ENCODE results near the gene CXCR4. TPM values are rescaled to one million over a fixed set of nuclear protein-coding genes. Genes with fewer than 3 reads are reported as not detected.

CXCR4 gene
- total RNA-seq, 1 experiment from 2014 or later = 1.5 TPM

- ChIA-PET POLR2A (ENCODE audit: low non-redundant PET) (interaction anchor here (0.6 kb wide), 1 partner anchor 222 kb away, joined by 6 read pairs; no protein-coding TSS in a partner anchor), CTCF (no interaction called here)
- H3K36me3 ChIP-seq (ENCODE audit: insufficient read depth, low read length, poor library complexity, severe bottlenecking) = no peaks in the 10 kb centered on the region
- TF ChIP-seq EZH2 (IDR thresholded peaks at IDR 0.05; ENCODE audit: borderline replicate concordance, low read depth, low read length, poor library complexity, severe bottlenecking) (no peak), CTCF (conservative IDR thresholded peaks at IDR 0.05; ENCODE audit: low read depth, low read length) (no peak)
- H3K9me3 ChIP-seq (ENCODE audit: low read depth, low read length, poor library complexity, severe bottlenecking) = no peaks in the 10 kb centered on the region
- no peak overlapping the region for H3K4me3 ChIP-seq (ENCODE audit: low read depth, low read length, poor library complexity, severe bottlenecking)
- no peak overlapping the region for H3K27ac ChIP-seq (ENCODE audit: low read depth, low read length, poor library complexity, severe bottlenecking)
- peak; percentile 46 for DNase-seq (ENCODE audit: low spot score)
- no TSS peak for BruUV-seq (replicated peaks)
- intact Hi-C loops (cut with micrococcal nuclease; ENCODE audit: unreplicated experiment) = no loop called here
- peaks cover 100% of the 10 kb centered on the region for H3K27me3 ChIP-seq (replicated peaks; ENCODE audit: insufficient read depth, low read depth, low read length, poor library complexity)
- no peaks in the 10 kb centered on the region for H3K4me1 ChIP-seq (ENCODE audit: insufficient read depth, low read length, poor library complexity, severe bottlenecking)
Observed at GRCh38 chr2:136112317-136113208, 5.4 kb downstream of the CXCR4 start.

DNA sequence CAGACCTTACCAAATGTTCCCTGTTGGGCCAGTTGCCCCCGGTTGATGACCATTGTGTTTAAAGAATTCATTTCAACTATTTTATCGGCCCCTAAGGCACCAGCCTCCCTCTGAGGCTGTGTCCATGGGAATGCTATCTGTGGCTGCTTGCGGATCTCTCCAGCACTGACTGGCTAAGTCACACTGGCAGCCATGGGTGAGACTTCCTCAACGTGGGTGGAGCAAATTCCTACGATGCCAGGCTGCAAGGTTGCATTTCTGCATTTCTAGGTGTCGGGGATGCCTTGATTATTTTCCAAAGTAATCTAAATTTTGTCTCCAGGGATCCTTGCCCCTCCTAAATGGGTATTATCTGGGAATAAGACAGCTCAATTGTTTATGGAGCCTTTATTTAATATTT lies 6.2 kb downstream of the CXCR4 start:
- no peak for TF ChIP-seq EZH2 (IDR thresholded peaks at IDR 0.05; ENCODE audit: borderline replicate concordance, low read depth, low read length, poor library complexity, severe bottlenecking)
- TF ChIP-seq CTCF (conservative IDR thresholded peaks at IDR 0.05; ENCODE audit: low read depth, low read length) = no peak
- intact Hi-C loops (cut with micrococcal nuclease; ENCODE audit: unreplicated experiment) = no loop called here
- Histone ChIP-seq H3K27me3 (replicated peaks; ENCODE audit: insufficient read depth, low read depth, low read length, poor library complexity) (peaks cover 100% of the 10 kb centered on the region), H3K9me3 (ENCODE audit: low read depth, low read length, poor library complexity, severe bottlenecking) (no peaks in the 10 kb centered on the region), H3K36me3 (ENCODE audit: insufficient read depth, low read length, poor library complexity, severe bottlenecking) (no peaks in the 10 kb centered on the region), H3K27ac (ENCODE audit: low read depth, low read length, poor library complexity, severe bottlenecking) (no peak overlapping the region), H3K4me1 (ENCODE audit: insufficient read depth, low read length, poor library complexity, severe bottlenecking) (no peaks in the 10 kb centered on the region), H3K4me3 (ENCODE audit: low read depth, low read length, poor library complexity, severe bottlenecking) (no peak overlapping the region)
- POLR2A ChIA-PET (ENCODE audit: low non-redundant PET) = interaction anchor here (0.6 kb wide), 1 partner anchor 222 kb away, joined by 6 read pairs; no protein-coding TSS in a partner anchor
- CTCF ChIA-PET = no interaction called here
- BruUV-seq (replicated peaks) = no TSS peak
- no peak for DNase-seq (ENCODE audit: low spot score)

GRCh38 chr2:136110526-136110925 lies 7.4 kb downstream of the CXCR4 start:
- CTCF ChIA-PET = no interaction called here
- intact Hi-C loops (cut with micrococcal nuclease; ENCODE audit: unreplicated experiment) = no loop called here
- BruUV-seq (replicated peaks) = no TSS peak

More at GRCh38 chr2:136110526-136110925, 7.4 kb downstream of the CXCR4 start:
- H3K4me3 ChIP-seq (ENCODE audit: low read depth, low read length, poor library complexity, severe bottlenecking) = no peak overlapping the region
- TF ChIP-seq CTCF (conservative IDR thresholded peaks at IDR 0.05; ENCODE audit: low read depth, low read length) (no peak), EZH2 (IDR thresholded peaks at IDR 0.05; ENCODE audit: borderline replicate concordance, low read depth, low read length, poor library complexity, severe bottlenecking) (no peak)
- peaks cover 94% of the 10 kb centered on the region for H3K27me3 ChIP-seq (replicated peaks; ENCODE audit: insufficient read depth, low read depth, low read length, poor library complexity)
- POLR2A ChIA-PET (ENCODE audit: low non-redundant PET) = no interaction called here
- no peaks in the 10 kb centered on the region for H3K9me3 ChIP-seq (ENCODE audit: low read depth, low read length, poor library complexity, severe bottlenecking)
- H3K36me3 ChIP-seq (ENCODE audit: insufficient read depth, low read length, poor library complexity, severe bottlenecking) = no peaks in the 10 kb centered on the region
- H3K4me1 ChIP-seq (ENCODE audit: insufficient read depth, low read length, poor library complexity, severe bottlenecking) = no peaks in the 10 kb centered on the region
- H3K27ac ChIP-seq (ENCODE audit: low read depth, low read length, poor library complexity, severe bottlenecking) = no peak overlapping the region
- no peak for DNase-seq (ENCODE audit: low spot score)

All from A673 (cell line).